ENCODE measurements around the gene OR10AD1.
"Not testable (repeated sequence)": the region's sequence is repeated elsewhere in the genome, so short reads cannot be mapped to it uniquely, and the experiment has no call there.

Gene OR10AD1, protein sequence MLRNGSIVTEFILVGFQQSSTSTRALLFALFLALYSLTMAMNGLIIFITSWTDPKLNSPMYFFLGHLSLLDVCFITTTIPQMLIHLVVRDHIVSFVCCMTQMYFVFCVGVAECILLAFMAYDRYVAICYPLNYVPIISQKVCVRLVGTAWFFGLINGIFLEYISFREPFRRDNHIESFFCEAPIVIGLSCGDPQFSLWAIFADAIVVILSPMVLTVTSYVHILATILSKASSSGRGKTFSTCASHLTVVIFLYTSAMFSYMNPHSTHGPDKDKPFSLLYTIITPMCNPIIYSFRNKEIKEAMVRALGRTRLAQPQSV

DNA sequence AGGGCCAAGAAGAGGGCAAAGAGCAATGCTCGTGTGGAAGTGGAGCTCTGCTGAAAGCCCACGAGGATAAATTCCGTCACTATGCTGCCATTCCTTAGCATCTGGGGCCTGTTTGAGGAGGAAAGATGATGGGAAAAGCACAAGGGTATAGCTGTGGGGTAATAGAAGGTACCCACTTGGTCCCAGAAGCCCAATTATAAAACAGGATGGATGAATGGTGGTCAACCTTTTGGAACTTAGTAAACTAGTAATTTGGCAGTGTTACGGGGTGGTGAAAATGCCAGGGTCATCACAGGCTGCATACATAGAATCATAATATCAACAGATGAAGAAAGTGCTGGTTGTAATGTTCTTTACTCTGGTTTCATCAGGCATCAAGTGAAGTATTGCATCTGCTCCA lies at the start of gene OR10AD1:
Gene OR10AD1, minus strand, starts transcription at position 101 of the 400 bp plus-strand sequence. Its CDS starts 0 bp downstream, at position 101.
- DNase-seq (ENCODE audit: low read depth): no peak

DNA sequence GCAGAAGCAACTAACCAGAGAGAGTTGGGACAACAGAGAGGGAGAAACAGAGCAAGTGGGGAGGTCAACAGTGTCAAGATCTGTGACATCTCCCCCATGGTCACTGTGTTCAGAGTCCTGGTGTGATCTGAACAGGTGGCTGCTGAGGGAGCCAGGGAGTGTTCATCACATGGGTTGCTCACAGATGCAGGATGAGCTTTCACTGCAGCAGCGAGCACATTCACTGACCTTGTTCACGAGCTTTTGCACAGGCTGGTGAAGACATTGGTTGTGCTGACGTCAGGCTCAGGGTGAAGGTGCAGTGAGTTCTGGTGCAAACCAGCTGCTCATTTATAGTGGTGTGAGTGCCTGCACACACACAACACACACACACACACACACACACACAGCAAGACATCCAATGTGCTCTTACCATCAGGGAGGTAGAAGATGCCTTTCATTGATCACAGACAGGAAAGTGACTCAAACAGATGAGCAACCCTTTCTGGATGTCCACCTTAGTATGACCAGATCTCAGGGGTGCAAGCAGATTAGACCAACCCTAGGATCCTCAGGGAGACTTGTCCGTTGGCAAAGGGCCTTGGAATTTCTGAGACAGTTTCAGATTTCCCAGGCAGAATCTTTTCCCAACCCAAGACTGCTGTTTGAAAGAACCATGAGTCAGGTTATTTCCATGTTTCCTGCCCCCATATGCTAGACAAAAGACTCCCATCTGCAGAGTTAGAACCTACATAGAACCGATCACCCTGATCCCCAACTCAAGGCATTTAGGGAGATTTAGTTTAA lies 44.3 kb upstream of the OR10AD1 start:
- no peak for DNase-seq (ENCODE audit: low read depth)

DNA sequence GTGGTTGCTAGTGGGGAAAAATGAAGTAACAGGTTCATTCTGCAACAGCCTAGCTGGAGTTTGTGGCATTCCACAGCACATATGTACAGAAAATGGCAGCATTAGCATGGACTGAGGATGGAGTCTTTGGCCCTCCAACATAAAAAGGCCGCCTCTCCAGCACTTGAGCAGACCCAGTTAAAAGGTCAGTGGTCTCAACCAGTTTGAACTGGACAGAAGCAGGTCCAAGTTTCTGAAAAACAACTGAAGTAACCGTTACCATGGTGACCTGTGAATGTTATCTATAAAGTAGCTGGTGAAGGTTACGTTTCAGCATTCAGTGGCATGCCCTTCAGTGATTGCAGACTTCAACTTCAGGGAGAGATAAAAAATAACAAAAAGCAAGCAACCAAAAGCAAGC lies 34.1 kb upstream of the OR10AD1 start:
- DNase-seq (ENCODE audit: low read depth): no peak

DNA sequence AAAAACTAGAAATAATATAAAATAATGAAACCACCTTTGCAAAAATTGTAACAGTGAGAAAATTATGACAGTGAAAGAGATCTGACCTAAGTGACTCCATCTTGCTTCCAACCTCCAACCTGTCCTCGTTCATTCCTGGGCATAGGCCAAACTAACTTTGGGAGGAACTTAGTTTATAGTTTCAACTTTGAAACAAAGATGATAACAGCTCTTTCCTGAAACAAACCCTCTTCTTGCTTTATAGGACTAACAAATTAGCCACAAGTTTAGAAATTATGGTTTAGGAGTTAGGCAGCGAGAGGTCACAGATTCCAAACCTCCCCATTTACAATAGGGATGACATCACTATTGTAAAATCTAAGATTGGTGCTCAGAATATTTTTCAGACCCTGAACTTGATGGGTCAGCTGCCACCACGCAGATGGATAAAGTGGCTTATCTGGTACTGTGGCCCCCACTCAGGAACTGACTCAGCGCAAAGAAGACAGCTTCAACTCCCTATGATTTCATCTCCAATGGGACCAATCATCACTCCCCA lies 32.8 kb upstream of the OR10AD1 start:
- DNase-seq (ENCODE audit: low read depth): no peak

GRCh38 chr12:48231169-48231958 lies 28.3 kb upstream of the OR10AD1 start:
- not testable (repeated sequence) for DNase-seq (ENCODE audit: low read depth)

- not testable (repeated sequence) for DNase-seq (ENCODE audit: low read depth)
Observed at GRCh38 chr12:48224533-48224932, 21.4 kb upstream of the OR10AD1 start.

- no peak for DNase-seq (ENCODE audit: low read depth)
Observed at GRCh38 chr12:48221645-48222044, 18.6 kb upstream of the OR10AD1 start.

- DNase-seq (ENCODE audit: low read depth): no peak
Observed at GRCh38 chr12:48220701-48221100, 17.6 kb upstream of the OR10AD1 start.

GRCh38 chr12:48219631-48220030 lies 16.5 kb upstream of the OR10AD1 start:
- no peak for DNase-seq (ENCODE audit: low read depth)

- DNase-seq (ENCODE audit: low read depth): no peak
Observed at GRCh38 chr12:48216785-48217184, 13.7 kb upstream of the OR10AD1 start.

GRCh38 chr12:48209495-48209894 lies 6.4 kb upstream of the OR10AD1 start:
- DNase-seq (ENCODE audit: low read depth): not testable (repeated sequence)

DNA sequence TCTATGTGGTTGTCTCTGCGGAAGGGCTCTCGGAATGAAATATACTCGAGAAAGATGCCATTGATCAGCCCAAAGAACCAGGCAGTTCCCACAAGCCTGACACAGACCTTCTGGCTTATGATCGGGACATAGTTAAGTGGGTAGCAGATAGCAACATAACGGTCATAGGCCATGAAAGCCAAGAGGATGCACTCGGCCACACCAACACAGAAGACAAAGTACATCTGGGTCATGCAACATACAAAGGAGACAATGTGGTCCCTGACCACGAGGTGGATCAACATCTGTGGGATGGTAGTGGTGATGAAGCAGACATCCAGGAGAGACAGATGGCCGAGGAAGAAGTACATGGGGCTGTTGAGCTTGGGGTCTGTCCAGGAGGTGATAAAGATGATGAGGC lies 326 bp downstream of the OR10AD1 start:
- DNase-seq (ENCODE audit: low read depth): no peak

DNA sequence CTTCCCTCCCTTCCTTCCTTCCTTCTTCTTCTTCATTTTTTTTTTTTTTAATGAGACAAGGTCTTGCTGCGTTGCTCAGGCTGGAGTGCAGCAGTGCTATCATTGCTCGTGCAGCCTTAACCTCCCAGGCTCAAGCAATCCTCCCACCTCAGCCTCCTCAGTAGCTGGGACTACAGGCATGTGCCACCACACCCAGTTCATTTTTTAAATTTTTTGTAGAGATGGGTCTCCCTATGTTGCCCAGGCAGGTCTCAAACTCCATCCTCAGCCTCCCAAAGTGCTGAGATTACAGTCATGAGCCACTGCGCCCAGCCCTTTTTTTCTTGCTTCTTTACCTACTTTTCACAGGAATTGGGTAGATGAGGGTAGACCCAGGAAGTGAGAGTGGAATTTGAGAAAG lies 1.6 kb downstream of the OR10AD1 start:
- no peak for DNase-seq (ENCODE audit: low read depth)

- DNase-seq (ENCODE audit: low read depth): no peak
Observed at GRCh38 chr12:48201091-48201490, 2.0 kb downstream of the OR10AD1 start.

GRCh38 chr12:48199774-48200221 lies 3.3 kb downstream of the OR10AD1 start:
- no peak for DNase-seq (ENCODE audit: low read depth)

DNA sequence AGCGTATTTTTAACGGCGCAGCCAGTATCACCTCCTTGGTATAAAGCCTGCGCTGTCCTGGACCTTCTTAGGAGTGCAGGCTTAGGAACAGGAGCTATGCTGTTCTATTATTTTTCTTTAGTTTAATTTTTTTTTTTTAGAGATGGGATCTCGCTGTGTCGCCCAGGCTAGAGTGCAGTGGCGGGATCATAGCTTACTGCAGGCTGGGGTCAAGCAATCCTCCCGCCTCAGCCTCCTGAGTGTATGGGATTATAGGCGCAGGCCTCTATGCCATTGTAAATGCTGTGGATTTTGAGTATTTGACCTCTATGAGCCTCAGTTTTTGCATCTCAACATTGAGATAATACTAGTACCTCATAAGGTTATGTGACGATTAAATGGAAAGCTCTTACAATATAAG lies 4.1 kb downstream of the OR10AD1 start:
- no peak for DNase-seq (ENCODE audit: low read depth)

DNA sequence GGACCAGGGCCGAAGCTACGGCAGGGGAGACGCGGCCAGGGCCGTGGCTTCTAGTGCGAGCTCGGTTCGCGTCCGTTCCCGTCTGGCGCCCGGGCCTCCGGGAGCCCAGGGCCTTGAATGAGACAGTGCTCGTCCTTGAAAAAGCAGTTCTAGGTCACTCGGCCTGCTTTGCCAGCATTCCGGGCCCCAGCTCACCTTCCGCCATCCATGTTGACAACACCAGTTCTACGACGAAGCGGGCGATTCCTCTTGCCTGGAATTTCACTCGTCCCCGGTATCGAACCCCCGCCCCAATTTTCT lies 4.5 kb downstream of the OR10AD1 start:
- DNase-seq (ENCODE audit: low read depth): no peak

- peak; percentile 89 for DNase-seq (ENCODE audit: low read depth)
Observed at GRCh38 chr12:48197971-48198671, 5.0 kb downstream of the OR10AD1 start.

DNA sequence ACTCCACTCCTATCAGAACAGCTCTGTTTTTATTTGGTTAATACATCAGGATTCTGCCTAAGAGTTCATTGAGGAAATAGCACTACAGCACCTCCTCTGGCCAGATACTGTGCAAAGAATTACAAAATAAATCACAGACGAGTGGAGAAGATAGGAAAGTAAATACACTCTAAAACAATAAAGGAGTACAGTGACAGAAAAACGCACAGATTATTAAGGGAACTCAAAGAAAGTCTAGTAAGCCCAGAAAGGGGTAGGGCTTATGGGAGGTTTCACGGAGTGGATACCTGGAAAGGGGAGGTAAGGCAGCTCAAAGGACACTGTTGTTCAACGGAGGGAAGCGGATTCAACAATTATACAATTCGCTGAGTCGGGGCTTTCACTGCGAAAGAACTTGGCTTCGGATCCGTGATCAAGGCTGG lies 5.5 kb downstream of the OR10AD1 start:
- DNase-seq (ENCODE audit: low read depth): no peak

DNA sequence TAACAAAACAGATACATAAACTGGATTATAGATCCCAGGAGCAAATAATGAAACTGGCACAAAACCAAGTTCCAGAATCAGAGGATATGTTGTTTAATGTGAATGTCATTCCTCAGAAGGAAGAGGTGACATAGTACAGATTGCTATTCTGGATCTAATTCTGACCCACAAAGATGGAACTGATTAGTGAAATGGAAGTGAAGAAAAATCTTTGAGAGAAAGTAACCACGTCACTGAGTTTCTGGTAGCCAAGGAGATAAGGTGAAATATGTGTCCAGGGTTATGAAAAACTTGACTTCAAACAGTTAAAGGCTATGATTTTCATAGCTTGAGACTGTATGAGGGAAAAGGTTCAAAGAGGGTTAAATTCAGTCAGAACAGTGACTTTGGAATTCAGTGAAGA lies 8.3 kb downstream of the OR10AD1 start:
- no peak for DNase-seq (ENCODE audit: low read depth)

DNA sequence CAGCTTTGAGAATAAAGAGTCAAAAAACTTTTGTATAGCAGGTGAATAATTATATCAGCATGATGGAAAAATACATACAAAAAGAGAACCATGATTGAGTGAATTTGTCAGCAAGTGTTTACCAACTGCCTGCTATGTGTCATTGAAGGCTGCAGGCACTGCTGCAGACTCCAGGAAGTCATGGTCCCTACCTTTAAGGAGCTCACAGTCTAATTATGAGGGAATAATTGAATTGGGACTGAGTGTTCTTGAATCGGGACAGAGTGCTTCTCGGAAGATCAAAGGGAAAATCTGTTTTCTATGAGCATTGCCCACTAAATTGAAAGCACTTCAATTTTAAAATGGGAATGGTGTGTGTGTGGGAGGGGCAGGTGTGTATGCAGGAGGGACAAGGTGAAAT lies 9.5 kb downstream of the OR10AD1 start:
- no peak for DNase-seq (ENCODE audit: low read depth)

DNA sequence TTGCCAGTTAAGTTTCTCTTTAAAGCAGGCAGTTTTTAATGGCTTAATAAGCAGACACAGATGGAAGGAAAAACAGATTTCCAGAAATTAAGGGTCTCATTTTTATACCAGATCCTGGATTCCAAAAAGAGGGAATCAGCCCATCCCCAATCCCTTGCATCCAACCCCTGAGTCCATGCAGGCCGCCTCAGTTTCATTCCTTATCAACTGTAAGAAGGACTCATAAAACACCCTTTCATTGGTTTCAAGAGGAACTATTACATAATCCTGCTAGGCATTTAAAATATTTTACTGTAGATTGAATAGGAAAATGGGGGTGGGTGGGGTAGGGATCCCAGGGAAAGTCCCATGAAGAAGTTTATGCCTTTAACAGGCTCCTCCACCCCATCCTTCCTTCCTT lies 10.2 kb downstream of the OR10AD1 start:
- no peak for DNase-seq (ENCODE audit: low read depth)
